Chondrocyte (in vitro differentiated cells): ENCODE results near the gene UNC5B. TPM values are rescaled to one million over a fixed set of nuclear protein-coding genes. Genes with fewer than 3 reads are reported as not detected.
"Not testable (repeated sequence)": the region's sequence is repeated elsewhere in the genome, so short reads cannot be mapped to it uniquely, and the experiment has no call there.

Experiments used
- DNase-seq: peaks from one replicate; pipeline ENCODE4 v3.0.0; 2021; ENCODE audit warnings: mixed read lengths, low spot score
- H3K27ac Mint-ChIP-seq: one replicate; pipeline ENCODE4 v1.8.0; 2021; ENCODE audit warnings: mild to moderate bottlenecking, moderate library complexity, mixed read lengths; ENCODE audit not compliant: unreplicated experiment
- H3K27me3 Mint-ChIP-seq: 2 replicates; pipeline ENCODE4 v1.8.0; 2021; ENCODE audit warnings: low read depth, mixed read lengths
- H3K36me3 Mint-ChIP-seq: 2 replicates; pipeline ENCODE4 v1.8.0; 2021; ENCODE audit warnings: low read depth, mixed read lengths
- H3K4me1 Mint-ChIP-seq: 2 replicates; pipeline ENCODE4 v1.8.0; 2021; ENCODE audit warnings: low read depth, mild to moderate bottlenecking, mixed read lengths
- H3K4me3 Mint-ChIP-seq: one replicate; pipeline ENCODE4 v1.8.0; 2021; ENCODE audit warnings: mild to moderate bottlenecking, moderate library complexity, mixed read lengths; ENCODE audit not compliant: unreplicated experiment
- H3K9me3 Mint-ChIP-seq: 2 replicates; pipeline ENCODE4 v1.8.0; 2021; ENCODE audit warnings: low read depth, mixed read lengths
- total RNA-seq: library from RNA; stranded (reverse); gene quantifications from 3 replicates; pipeline ENCODE4 v1.2.1, GENCODE V29; 2021
- TF ChIP-seq, protein P1 (sequence below): fragments of 200-600 bp; sonication (generic); IDR thresholded peaks from 2 replicates; pipeline ENCODE4 v1.5.0; 2021; ENCODE audit warnings: antibody characterized with exemption, mild to moderate bottlenecking, moderate library complexity

The UNC5B gene
- total RNA-seq, 1 donor from 2014 or later, result 57.9 TPM

DNA sequence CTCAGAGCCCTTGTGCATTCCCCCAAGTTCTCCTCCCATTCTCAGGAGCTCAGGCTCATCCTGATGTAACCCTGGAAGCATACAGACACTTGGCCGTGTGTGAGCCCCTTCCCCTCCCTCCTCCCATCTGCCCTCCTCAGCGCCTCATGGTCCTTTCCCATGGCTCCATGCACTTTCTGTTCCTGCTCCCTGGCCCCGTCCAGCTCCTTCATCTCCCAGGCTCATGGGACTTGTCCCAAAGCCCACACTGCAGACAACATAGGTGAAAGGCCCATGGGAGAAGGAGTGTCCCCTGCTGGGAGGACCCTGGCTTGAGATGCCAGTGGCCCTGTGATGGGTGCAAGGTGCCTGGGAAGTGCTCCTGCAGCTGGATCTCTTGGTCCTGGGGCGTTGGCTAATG lies 82.5 kb downstream of the UNC5B start:
- no peaks in the 10 kb centered on the region for H3K9me3 Mint-ChIP-seq
- TF ChIP-seq, protein P1, sequence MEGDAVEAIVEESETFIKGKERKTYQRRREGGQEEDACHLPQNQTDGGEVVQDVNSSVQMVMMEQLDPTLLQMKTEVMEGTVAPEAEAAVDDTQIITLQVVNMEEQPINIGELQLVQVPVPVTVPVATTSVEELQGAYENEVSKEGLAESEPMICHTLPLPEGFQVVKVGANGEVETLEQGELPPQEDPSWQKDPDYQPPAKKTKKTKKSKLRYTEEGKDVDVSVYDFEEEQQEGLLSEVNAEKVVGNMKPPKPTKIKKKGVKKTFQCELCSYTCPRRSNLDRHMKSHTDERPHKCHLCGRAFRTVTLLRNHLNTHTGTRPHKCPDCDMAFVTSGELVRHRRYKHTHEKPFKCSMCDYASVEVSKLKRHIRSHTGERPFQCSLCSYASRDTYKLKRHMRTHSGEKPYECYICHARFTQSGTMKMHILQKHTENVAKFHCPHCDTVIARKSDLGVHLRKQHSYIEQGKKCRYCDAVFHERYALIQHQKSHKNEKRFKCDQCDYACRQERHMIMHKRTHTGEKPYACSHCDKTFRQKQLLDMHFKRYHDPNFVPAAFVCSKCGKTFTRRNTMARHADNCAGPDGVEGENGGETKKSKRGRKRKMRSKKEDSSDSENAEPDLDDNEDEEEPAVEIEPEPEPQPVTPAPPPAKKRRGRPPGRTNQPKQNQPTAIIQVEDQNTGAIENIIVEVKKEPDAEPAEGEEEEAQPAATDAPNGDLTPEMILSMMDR, result no peak
- no peak for DNase-seq
- no peak overlapping the region for H3K27ac Mint-ChIP-seq
- H3K4me1 Mint-ChIP-seq, result no peaks in the 10 kb centered on the region
- no peak overlapping the region for H3K4me3 Mint-ChIP-seq
- H3K36me3 Mint-ChIP-seq, result peaks cover 39% of the 10 kb centered on the region
- no peaks in the 10 kb centered on the region for H3K27me3 Mint-ChIP-seq

DNA sequence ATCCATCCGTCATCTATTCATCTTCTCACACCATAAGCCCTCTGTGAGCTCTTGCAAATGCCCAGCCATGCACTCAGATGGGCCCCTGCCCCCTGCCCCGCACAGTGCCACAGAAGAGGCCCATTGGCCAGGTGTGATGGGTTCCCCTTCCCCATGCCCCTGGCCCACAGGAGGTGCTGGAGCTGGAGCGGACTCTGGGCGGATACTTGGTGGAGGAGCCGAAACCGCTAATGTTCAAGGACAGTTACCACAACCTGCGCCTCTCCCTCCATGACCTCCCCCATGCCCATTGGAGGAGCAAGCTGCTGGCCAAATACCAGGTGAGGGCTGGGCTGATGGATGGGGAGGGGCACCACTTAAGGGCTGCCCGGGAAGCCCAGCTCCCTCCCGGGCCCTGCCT lies 83.3 kb downstream of the UNC5B start:
- no peak overlapping the region for H3K27ac Mint-ChIP-seq
- peaks cover 39% of the 10 kb centered on the region for H3K36me3 Mint-ChIP-seq
- no peak for DNase-seq
- H3K9me3 Mint-ChIP-seq, result no peaks in the 10 kb centered on the region
- H3K27me3 Mint-ChIP-seq, result no peaks in the 10 kb centered on the region
- TF ChIP-seq, protein P1, result no peak
- H3K4me1 Mint-ChIP-seq, result no peaks in the 10 kb centered on the region
- H3K4me3 Mint-ChIP-seq, result no peak overlapping the region

DNA sequence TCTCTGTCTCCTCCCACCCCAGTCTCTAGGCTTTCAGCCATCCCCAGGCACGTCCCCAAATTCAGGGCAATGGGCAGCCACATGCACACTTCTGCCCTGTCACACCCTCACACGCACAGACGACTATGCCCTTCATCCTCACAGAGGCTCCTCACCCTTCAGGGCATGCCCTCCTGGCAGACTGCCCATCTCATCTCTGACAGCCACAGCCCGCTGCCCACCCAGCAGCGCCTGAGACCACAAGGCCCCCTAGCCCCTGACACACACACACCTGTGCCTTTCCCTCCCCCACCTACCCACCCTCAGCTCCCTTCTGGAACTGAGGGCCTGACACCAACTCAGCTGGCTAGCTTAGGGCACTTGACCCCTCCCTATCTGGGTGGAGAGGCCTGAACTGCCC lies 83.7 kb downstream of the UNC5B start:
- peaks cover 39% of the 10 kb centered on the region for H3K36me3 Mint-ChIP-seq
- no peak for DNase-seq
- TF ChIP-seq, protein P1, result no peak
- no peaks in the 10 kb centered on the region for H3K4me1 Mint-ChIP-seq
- no peaks in the 10 kb centered on the region for H3K27me3 Mint-ChIP-seq
- no peak overlapping the region for H3K27ac Mint-ChIP-seq
- no peaks in the 10 kb centered on the region for H3K9me3 Mint-ChIP-seq
- H3K4me3 Mint-ChIP-seq, result no peak overlapping the region

DNA sequence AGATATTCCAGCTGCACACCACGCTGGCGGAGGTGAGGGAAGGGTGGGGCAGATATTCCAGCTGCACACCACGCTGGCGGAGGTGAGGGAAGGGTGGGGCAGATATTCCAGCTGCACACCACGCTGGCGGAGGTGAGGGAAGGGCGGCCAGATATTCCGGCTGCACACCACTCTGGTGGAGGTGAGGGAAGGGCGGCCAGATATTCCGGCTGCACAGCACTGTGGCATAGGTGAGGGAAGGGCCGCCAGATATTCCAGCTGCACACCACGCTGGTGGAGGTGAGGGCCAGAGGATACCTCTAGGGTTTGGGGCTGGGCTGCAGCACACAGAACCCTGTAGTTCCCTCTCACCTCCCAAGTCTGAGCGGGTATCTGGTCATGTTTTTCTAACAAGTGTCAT lies 84.4 kb downstream of the UNC5B start:
- not testable (repeated sequence) for H3K9me3 Mint-ChIP-seq, DNase-seq, H3K4me3 Mint-ChIP-seq, H3K4me1 Mint-ChIP-seq, H3K27ac Mint-ChIP-seq, H3K27me3 Mint-ChIP-seq
- H3K36me3 Mint-ChIP-seq, result peaks cover 39% of the 10 kb centered on the region

DNA sequence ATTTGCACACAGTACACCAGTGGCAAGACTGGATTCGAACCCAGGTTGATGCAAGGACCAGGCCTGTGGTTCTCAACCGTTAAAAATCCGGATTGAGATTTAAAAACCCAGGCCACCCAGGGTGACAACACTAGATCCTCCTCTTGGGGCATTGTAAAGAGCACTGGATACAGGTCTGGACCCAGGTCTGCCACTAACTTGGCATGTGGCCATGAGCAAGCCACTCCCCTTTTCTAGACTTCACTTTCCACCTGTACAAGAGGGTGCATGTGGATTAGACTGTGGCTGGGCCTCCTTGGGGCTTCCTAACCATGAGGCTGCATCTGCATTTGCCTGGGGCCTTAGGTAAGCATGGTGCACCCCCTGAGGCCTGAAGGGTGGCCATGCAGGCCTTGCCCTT lies 85.0 kb downstream of the UNC5B start:
- Mint-ChIP-seq H3K4me3 (no peak overlapping the region), H3K27me3 (no peaks in the 10 kb centered on the region), H3K27ac (no peak overlapping the region), H3K4me1 (no peaks in the 10 kb centered on the region), H3K36me3 (peaks cover 39% of the 10 kb centered on the region), H3K9me3 (no peaks in the 10 kb centered on the region)
- DNase-seq, result no peak
- TF ChIP-seq, protein P1, result no peak

DNA sequence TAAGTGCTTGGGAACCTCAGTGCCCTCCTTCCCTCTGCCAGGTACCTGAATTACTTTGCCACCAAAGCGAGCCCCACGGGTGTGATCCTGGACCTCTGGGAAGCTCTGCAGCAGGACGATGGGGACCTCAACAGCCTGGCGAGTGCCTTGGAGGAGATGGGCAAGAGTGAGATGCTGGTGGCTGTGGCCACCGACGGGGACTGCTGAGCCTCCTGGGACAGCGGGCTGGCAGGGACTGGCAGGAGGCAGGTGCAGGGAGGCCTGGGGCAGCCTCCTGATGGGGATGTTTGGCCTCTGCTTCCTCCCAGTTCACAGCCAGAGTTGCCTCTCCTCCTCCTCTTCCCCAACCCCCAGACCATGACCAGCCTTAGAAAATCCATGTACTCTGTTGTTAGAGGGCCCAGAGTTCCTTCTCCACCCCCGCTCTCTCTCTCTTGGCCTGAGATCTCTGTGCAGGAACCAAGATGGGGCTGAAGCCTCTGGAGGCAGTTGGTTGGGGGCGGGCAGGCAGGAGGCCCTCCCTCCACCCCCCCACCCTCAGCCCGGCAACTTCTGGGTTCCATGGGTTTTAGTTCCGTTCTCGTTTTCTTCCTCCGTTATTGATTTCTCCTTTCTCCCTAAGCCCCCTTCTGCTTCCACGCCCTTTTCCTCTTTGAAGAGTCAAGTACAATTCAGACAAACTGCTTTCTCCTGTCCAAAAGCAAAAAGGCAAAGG lies 86.9 kb downstream of the UNC5B start:
- H3K4me1 Mint-ChIP-seq, result no peaks in the 10 kb centered on the region
- H3K4me3 Mint-ChIP-seq, result no peak overlapping the region
- TF ChIP-seq, protein P1, result no peak
- no peak for DNase-seq
- H3K27ac Mint-ChIP-seq, result no peak overlapping the region
- H3K9me3 Mint-ChIP-seq, result no peaks in the 10 kb centered on the region
- H3K27me3 Mint-ChIP-seq, result no peaks in the 10 kb centered on the region
- peaks cover 34% of the 10 kb centered on the region for H3K36me3 Mint-ChIP-seq
